ENCODE measurements around the gene SCAF4.

SCAF4 gene

GRCh38 chr21:31629972-31630711 lies 101.8 kb downstream of the SCAF4 start:
- DNase-seq, result no peak

- no peak for DNase-seq
Measured at GRCh38 chr21:31624961-31625491, 106.9 kb downstream of the SCAF4 start.

- DNase-seq, result no peak
Measured at GRCh38 chr21:31624181-31624580, 107.7 kb downstream of the SCAF4 start.

- no peak for DNase-seq
Measured at GRCh38 chr21:31623664-31624063, 108.3 kb downstream of the SCAF4 start.

- DNase-seq, result no peak
Measured at GRCh38 chr21:31622397-31622796, 109.5 kb downstream of the SCAF4 start.

Data from SW 1271 (cell line).